Measurements from ENCODE around the gene PSMC3IP. TPM values are rescaled to one million over a fixed set of nuclear protein-coding genes. Genes with fewer than 3 reads are reported as not detected.
A peak's percentile ranks its signal among the peaks of the same experiment; 100 is the strongest.
"Not testable (repeated sequence)": the region's sequence is repeated elsewhere in the genome, so short reads cannot be mapped to it uniquely, and the experiment has no call there.

Gene PSMC3IP
- total RNA-seq, 1 donor from 2014 or later = 1.3 TPM

- Histone ChIP-seq H3K4me3 (ENCODE audit: low read depth, low read length) (peak overlapping the region; percentile 78), H3K36me3 (ENCODE audit: control insufficient read depth, insufficient read depth, low read length) (no peaks in the 10 kb centered on the region), H3K27me3 (ENCODE audit: control insufficient read depth, insufficient read depth, low read length) (no peaks in the 10 kb centered on the region)
- TF ChIP-seq CTCF (IDR thresholded peaks at IDR 0.05; ENCODE audit: insufficient read depth, low read length, severe bottlenecking) = no peak
- DNase-seq (ENCODE audit: low read depth) = peak; percentile 40
- no peak for FAIRE-seq
These were observed 23.0 kb downstream of the PSMC3IP start for GRCh38 chr17:42554250-42555121.

DNA sequence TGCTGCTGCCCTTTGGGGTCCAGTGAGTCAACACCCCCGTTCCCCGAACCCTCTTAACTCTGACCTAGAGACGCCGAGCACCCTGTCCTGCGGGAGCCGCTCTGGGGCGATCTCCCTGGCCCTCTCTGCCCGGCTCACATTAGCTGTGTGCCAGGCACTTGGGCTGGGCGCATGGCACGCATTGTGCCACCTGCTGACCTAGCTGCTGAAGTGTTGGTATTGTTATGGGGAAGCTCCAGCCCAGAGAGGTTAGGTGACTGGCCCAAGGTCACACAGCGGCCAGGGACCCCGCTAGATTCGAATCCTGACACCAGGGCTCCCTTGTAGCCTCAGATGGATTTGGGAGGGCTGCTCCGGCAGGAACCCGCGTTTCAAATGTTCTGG is 23.7 kb downstream of the PSMC3IP start:
- peak; percentile 44 for TF ChIP-seq CTCF (IDR thresholded peaks at IDR 0.05; ENCODE audit: insufficient read depth, low read length, severe bottlenecking)
- H3K36me3 ChIP-seq (ENCODE audit: control insufficient read depth, insufficient read depth, low read length) = no peaks in the 10 kb centered on the region
- FAIRE-seq (no peak), DNase-seq (ENCODE audit: low read depth) (peak; percentile 32)
- H3K4me3 ChIP-seq (ENCODE audit: low read depth, low read length) = peak overlapping the region; percentile 78
- H3K27me3 ChIP-seq (ENCODE audit: control insufficient read depth, insufficient read depth, low read length) = no peaks in the 10 kb centered on the region

- DNase-seq (ENCODE audit: low read depth) (peak; percentile 81), FAIRE-seq (no peak)
- H3K4me3 ChIP-seq (ENCODE audit: low read depth, low read length) = peak overlapping the region; percentile 78
These were observed 24.2 kb downstream of the PSMC3IP start for GRCh38 chr17:42553161-42553818.

DNA sequence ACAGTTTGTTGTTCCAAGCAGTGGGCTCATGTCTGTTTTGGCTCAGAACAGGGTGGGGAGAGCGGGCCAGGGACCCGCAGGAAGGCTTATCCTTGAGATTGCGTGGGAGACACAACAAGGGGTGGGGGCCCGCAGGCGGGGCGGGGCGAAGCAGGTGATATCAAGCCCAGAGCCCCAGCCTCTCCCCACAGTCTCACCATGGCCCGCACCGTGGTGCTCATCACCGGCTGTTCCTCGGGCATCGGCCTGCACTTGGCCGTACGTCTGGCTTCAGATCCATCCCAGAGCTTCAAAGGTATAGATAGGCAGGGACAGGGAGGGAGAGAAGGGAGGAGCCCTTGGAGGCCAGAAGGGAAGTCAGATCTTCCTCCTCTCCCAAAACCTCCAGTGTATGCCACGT is 24.8 kb downstream of the PSMC3IP start, which contains the start of gene HSD17B1:
Gene HSD17B1, plus strand, starts transcription at position 188 of the 400 bp plus-strand sequence. Its CDS starts 11 bp downstream, at position 199.
- FAIRE-seq; H3K36me3 ChIP-seq (ENCODE audit: control insufficient read depth, insufficient read depth, low read length); H3K27me3 ChIP-seq (ENCODE audit: control insufficient read depth, insufficient read depth, low read length); DNase-seq (ENCODE audit: low read depth): not testable (repeated sequence)
- H3K4me3 ChIP-seq (ENCODE audit: low read depth, low read length) = peak within 1 kb of the TSS; percentile 78

More at GRCh38 chr17:42553161-42553818, 24.2 kb downstream of the PSMC3IP start:
- TF ChIP-seq CTCF (IDR thresholded peaks at IDR 0.05; ENCODE audit: insufficient read depth, low read length, severe bottlenecking) = peak; percentile 47
- H3K27me3 ChIP-seq (ENCODE audit: control insufficient read depth, insufficient read depth, low read length) = no peaks in the 10 kb centered on the region
- no peaks in the 10 kb centered on the region for H3K36me3 ChIP-seq (ENCODE audit: control insufficient read depth, insufficient read depth, low read length)

- H3K36me3 ChIP-seq (ENCODE audit: control insufficient read depth, insufficient read depth, low read length) = peaks cover 2% of the 10 kb centered on the region
- H3K4me3 ChIP-seq (ENCODE audit: low read depth, low read length) = no peak overlapping the region
- DNase-seq (ENCODE audit: low read depth) = no peak
- H3K27me3 ChIP-seq (ENCODE audit: control insufficient read depth, insufficient read depth, low read length) = no peaks in the 10 kb centered on the region
- peak; percentile 36 for FAIRE-seq
- no peak for TF ChIP-seq CTCF (IDR thresholded peaks at IDR 0.05; ENCODE audit: insufficient read depth, low read length, severe bottlenecking)
These were observed 28.4 kb downstream of the PSMC3IP start for GRCh38 chr17:42548993-42549755.
